HG03066 (cell line): ENCODE data around the gene SIPA1L3.

Experiments
- ATAC-seq: cut with Tn5 transposase; IDR thresholded peaks from one replicate; pipeline ENCODE4 v1.9.1; 2021; ENCODE audit warnings: low read depth; ENCODE audit not compliant: unreplicated experiment

Gene SIPA1L3

DNA sequence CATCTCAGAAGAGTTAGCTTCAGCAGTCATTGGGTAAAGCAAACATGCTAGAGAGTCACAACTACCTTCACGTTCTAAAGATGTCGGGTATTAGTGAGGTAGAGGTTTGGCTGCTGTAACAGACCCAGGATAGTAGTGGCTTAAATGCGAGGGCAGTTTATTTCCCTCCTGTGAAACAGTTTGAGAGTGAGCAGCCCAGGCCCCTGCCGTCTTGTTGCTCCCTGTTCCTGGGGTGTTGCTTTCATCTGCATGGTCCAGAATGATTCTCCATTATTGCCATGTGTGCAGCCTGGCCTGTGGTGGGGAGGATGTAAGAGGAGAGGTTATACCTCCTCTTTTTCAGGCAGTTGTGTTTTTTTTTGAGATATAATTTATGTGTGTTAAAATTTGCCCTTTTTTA lies 63.7 kb downstream of the SIPA1L3 start:
- ATAC-seq = no peak

DNA sequence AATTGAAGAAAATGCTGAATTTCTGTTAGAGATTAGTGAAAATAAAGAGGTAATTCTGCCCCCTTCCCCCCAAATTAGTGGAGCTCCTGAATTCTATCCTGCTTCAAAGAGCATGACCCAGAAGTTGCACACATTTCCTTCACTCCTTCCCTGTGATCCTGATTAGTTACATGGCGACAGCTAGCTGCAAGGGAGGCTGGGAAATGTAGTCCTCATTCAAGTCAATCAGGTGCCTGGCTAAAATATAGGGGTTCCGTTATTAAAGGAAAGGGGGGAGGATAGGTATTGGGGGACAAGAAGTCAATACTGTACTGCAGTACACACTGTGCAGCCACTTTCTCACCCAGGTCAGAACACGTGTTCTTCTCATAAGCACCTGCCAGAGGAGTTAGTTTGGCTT lies 65.8 kb downstream of the SIPA1L3 start:
- ATAC-seq = no peak

DNA sequence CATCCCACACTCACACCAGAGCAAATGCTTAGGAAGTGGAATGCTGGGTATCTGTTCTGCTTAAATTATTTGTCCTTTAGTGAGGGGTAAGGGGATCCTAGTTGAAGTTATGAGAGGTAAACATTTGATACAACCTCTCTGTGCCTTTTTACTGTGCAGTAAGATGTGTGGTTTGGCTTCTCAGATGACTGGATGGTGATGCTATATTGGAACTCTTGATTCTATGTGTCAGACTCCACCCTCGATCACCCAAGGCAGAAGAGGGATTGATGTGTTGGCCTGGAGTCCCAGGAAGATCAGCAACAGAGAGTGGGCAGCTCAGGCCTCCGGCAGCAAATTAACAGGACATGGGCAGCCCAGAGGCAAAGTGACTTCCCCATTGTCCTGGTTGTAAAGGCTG lies 66.7 kb downstream of the SIPA1L3 start:
- no peak for ATAC-seq

DNA sequence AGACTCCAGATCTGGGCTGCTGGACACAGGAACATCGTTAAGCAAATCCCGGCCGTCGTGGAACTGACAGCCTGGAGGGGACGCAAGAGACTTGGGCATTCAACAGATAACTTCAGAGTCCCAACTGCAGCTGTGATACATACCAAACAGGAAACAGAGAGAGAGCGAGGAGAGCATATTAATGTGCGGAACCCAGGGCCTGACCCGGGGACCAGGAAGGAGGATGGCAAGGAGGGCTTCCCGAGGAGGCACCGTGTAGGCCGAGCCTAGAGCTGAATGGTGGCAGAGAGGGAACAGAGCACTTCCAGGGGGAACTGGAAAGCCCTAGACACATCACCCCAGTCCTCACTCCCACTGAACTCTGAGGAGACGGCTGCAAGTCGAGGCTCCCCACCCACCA lies 68.1 kb downstream of the SIPA1L3 start:
- ATAC-seq = no peak

DNA sequence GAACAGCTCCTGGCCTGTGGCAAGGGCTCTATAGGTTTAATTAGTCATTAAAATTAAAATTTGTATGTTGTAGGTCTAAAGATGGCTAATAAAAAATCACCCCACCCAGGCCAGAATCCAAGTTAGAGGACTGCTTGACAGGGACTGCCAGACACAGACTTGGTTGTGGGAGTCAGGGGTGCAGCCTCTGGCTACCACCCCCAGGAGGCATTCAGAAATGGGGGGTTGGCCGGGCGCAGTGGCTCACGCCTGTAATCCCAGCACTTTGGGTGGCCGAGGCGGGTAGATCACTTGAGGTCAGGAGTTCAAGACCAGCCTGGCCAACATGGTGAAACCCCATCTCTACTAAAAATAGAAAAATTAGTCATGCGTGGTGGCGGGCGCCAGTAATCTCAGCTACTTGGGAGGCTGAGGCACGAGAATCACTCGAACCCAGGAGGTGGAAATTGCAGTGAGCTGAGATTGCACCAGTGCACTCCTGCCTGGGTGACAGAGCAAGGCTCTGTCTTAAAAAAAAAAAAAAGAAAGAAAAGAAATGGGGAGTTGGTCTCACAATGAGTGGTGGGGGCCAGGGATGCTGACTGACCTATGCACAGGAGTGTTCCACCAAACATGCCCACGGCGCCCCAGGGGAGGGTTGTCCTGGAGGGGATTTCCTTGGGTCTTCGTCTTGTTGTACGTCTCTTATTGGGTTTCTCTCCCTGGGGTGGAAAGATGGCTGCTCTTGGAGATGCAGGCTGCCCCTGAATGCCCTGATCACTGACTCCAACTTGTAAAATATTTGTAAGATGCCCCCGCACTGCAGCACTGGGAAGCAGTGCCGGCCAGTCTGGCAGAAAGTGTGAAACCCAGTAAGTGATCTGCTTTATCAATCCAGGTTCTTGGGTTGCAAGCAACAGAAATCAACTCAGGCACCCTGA lies 68.8 kb downstream of the SIPA1L3 start:
- no peak for ATAC-seq

DNA sequence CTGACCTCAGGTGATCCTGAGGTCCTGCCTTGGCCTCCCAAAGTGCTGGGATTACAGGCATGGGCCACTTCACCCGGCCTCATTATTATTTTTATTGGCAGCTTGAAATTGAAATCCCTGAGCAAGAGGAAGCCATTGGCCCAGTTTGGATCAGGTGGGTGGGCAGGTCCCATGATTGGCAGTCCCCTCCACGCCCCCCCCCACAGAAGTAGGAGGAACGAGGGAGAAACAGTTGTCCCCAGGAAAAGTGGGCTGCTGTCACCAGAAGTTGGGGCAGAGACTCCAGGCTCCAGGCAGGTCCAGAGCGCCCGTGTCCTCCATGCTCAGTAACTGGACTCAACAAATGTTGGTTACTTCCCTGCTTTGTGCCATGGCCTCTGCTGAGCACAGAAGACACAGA lies 70.4 kb downstream of the SIPA1L3 start:
- no peak for ATAC-seq

DNA sequence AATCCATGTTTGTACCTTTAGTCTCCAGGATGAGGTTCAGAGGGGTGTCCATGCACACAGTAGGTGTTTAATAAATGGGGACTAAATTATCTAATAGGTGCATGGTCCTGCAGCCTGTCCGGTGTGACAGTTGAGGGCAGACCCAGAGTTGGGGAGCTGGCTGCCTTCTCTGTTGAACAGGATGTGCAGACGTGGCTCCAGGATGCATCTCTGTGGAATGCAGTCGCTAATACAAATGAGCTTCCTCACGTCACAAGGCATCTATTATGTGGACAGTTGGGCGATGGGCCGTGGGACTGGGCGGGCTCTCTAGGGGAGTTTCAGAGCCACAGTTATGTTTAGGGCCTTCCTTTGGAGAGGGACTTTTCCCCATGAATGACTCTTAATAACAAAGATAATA lies 71.0 kb downstream of the SIPA1L3 start:
- ATAC-seq = no peak

DNA sequence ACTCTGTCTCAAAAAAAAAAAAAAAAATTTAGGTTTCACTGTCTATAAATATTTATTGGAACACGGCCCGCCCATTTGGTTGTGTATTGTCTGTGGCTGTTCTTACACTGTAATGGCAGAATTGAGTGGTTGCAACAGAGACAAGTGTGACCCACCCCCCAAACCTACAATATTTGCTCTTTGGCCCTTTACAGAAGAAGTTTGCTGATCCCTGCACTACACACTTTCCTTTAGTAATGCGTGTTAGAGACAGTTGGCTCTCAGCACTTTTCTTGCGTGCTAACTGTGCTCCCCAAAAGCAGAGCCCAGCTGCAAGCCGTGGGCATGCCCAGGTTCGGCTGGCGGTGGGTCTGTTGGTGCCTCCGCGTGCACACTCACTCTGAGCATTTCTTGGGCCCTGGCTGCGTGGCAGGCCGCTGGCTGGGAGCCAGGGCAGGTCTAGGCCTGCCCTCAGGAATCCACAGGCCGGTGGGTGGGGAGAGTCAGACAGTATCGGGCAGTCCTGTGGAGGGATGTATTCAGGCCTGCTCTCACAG lies 72.6 kb downstream of the SIPA1L3 start:
- ATAC-seq = peak; percentile 42

DNA sequence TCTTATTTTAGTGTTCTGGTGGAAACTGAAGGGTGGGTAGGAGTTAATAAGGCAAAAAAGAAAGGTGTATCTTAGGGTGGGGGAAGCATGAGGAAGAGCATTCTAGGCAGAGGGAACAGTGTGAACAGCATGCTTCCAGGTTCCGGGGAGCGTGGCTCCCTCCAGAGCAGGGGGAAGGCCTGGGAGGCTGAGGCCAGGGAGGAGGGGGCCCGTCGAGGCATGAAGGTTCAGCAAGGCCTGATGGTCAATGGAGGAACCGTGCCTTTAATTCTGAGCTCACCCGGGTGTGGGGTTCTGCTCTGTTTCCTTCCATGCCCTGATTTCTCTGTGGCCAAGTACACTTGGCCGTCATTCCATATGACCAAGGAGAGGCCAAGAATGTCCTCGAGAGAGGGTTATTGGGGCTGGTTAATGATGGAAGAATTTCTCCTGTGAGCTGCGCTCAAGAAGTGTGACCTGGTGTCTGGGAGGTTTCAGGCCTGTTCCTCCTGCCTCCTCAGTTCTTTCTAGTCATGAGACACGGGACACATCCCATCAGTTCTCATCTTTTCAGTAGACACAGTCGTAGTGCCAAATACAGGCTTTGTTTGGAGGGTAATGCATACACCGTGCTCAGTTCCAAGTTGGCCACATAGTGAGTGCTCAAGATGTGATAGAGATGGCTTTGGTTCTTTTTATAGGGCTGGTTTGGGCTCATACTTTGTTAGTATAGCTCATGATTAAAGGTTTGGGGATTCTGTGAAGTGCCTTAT lies 73.6 kb downstream of the SIPA1L3 start:
- ATAC-seq = no peak

DNA sequence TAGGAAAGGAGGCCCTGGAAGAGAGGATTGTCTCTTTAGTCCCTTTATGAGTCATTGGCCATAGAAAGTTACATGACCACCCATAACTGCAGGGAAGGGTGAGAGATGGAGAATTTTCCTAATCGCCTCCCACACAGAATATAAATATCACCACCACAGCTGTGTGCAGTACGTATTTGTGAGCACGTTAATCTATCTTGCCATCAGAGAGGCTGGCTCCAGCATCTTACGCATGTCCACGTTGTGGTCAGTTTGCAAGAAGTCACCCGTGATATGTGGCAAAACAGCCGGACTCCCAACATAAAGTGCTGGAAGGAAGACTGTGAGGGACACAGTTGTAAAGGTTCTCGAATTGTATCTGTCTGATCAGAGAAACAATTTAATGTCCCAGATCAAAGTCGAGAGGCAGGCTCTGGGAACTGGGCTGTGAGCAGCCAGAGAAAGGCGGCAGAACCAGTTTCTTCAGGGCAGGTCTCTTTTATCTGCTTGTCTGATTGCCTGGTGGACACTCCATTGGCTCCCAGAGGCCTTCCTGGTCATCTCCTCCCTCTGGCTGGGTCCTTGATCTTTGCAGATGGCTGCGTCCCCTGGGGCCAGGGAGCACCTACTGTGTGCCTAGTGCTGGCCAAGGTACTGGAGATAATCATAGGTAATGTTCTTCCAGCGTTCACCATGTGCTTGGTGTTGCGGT lies 74.9 kb downstream of the SIPA1L3 start:
- no peak for ATAC-seq

DNA sequence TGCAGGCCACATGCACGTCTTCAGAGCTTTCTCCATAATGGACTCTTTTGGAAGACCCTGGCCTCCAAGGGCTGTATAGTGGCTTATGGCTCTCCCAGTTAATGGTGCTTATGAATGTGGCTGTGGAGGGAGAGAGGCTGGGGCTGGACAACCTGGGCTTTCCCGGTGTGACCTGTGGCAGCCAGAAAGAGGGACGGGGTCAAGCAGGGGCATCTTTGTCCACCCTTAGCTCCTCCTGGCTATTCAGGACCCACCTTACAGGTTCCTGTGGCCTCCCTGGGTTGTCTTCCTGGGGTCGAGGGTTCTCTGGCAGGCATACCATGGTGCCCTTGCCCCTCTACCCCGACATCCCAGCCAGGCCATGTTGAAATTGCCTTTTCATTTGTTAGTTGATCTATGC lies 75.6 kb downstream of the SIPA1L3 start:
- ATAC-seq = no peak

DNA sequence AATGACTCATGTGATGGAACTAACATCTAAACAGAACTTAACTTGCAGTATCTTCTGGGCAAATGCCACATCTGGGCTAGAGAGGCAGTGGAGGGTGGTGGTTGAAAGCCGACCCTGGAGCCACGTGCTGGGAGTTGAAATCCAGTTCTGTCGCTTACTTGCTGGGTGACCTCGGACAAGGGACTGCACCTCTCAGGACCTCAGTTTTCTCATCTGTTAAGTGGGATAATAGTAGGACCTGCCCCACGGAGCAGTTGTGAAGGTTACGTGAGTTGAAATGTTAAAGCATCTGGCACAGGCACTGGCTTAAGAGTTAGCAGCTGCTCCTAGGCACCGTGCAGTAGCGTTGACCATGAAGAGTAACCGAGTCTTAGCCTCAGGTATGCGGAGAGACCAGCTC lies 76.1 kb downstream of the SIPA1L3 start:
- ATAC-seq = no peak

DNA sequence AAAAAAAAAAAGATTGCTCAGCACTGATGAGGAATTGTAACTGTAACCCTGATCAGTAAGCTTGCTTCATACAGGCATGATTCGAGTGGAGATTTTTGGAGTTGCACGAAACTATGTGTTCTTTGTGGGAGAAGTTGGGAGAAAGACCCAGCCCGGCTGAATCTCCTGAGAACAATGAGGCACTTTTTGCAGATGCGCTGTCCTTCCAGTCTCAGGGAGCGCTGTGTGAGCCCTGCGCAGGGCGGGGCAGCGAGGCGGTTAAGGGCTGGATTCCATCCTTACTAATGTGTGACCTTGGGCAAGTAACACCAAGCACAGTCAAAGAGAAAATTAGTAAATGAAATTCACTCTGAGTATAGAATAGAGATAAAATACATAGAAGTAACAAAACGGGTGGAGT lies 76.9 kb downstream of the SIPA1L3 start:
- no peak for ATAC-seq

DNA sequence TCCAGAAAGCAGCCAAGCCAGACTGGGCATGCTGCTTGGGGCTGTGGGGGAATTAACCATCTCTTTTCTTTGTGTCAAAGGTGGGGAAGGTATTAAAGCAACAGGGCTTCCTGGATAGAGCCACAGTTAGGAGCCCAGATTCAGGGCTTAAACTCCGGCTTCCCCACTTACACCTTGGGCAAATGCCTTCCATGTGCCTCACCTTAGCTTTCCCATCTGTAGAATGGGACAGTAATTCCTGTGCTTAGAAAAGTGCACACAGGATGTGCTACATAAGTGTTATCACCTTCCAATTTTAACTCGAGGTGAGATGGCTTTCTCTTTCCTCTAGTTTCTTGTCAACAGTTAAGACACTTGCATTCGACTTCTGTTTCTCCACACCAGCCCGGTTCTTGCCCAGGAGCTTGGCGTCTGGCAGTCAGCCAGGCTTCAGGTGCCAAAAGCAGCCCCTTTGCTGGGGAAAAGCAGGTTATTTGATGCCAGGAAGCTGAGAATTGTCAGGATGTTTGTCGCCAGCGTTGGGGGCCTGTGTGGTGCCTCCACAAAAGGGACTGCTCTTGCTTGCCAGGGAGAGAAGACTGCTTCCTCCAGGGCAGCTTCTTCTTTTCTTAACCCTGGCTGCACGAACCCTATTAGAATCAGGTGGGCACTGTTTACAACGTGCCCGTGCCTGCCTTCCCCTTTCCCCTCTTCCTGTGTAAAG lies 79.2 kb downstream of the SIPA1L3 start:
- no peak for ATAC-seq

DNA sequence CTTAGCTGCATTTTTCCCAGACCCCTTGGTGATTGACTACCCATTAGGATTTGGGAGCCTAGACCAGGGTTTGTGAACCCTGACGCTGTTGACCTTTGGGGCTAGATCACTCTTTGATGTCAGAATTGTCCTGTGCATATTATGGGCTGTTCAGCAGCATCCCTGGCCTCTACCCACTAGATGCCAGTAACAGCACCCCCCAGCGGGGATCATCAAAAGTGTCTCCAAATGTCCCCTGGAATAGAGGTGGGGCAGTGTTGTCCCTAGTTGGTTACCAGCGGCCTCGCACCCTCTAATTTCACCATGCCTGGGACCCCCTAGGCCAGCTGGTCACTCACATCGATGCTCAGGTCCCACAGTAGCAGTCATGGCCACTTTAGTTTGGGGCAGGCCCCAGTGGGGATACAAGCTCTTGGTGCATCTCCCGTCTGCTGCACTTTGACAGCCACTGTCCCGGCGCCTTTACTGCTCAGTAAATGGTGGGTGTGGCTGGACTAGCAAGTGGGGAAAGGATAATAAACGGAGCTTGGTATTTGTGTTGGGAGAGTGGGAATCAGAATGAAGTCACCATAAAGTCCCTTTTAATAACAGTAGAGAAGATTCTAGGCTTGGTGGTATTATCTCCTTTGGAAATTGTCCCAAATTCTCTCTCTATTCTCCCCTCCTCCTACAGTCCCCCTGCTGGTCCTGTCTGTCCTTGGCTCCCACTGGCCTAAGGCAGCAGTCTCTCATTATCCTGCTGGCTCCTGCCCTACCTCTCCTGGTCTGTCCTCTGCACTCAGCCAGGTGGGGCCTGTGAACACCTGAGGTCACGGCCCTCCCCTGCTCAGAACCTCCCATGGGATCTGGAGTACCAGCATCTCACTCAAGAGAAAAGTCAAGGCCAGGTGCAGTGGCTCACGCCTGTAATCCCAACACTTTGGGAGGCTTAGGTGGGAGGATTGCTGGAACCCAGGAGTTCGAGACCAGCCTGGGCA lies 80.6 kb downstream of the SIPA1L3 start:
- ATAC-seq = no peak

DNA sequence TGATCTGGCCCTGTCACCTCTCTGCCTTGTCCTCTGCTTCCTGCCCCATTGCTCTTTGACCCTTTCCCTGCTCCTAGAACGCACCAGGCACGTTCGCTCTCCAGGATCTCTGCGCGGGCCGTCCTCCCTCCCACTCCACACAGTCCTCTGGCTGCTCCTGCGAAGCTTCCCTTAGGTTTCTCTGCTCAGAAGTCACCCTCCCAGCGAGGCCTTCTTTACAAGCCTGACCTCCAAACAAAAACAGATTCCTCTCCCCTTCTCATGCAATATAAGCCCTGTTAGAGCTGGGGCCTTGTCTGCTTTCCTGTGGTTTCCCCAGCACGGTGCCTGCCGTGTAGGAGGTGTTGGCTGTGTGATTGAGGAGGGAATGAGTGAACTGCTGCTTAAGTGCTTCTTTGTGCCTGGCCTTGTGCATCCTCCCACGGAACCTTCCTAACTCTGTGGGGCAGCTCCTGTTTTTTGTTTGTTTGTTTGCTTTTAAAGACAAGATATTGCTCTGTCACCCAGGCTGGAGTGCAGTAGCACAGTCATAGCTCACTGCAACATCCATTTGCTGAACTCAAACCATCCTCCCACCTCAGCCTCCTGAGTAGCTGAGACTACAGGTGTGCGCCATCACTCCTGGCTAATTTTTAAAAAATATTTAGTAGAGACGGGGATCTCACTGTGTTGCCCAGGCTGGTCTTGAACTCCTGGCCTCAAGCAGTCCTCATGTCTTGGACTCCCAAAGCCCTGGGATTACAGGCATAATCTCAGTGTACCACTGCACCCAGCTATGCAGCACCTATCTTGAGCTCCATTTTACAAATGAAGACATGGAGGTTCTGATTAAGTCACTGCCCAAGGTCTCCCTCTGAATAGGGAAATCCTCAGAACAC lies 82.0 kb downstream of the SIPA1L3 start:
- ATAC-seq = no peak

DNA sequence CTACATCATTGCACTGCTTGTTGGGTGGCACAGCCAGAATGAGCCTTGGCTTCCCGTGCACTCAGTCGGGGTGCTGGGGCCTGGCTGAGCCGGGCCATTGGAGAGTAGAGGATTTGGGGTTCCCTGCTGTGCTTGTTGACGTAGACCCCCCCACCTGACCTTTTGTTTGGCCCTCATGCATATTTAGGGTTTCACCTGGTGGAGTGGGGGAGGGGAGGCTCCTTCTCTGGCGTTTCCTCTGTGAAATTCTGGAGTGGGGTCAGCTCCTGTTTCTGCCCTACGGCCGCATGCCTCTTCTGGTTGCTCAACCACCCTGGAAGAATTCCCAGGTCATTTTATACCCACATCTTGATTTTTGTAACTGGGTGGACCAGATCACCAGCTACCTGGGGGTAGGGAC lies 82.8 kb downstream of the SIPA1L3 start:
- no peak for ATAC-seq

DNA sequence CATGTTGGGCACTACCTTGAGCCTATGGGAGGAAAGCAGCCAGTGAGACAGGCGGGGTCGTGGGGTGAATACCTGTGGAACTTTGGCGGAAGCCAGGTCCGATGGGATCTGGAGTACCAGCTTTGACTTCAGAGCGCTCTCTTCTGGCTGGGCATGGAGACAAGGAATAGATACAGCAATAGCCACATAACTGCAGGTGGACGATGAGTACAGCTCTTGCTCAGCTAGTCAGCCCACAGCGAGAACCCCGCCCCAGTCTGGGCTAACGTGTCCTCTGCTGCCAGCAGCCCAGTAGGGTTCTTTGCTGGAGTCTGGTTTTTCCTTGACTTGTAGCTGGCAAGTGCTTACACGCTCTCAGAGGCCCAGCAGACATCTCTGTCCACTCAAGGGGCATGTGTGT lies 83.4 kb downstream of the SIPA1L3 start:
- ATAC-seq = no peak
